ENCODE data around the gene DDX51.
A peak's percentile ranks its signal among the peaks of the same experiment; 100 is the strongest.

The DDX51 gene

GRCh38 chr12:132144115-132144809, at the start of gene DDX51, which contains the start of gene NOC4L:
TSS of gene DDX51 (minus strand) at chr12:132144319. CDS start at chr12:132144296, 23 bp downstream.
TSS of gene NOC4L (plus strand) at chr12:132144457. CDS start at chr12:132144489, 32 bp downstream.
- peak; percentile 99 for DNase-seq (ENCODE audit: low spot score)

GRCh38 chr12:132191715-132192553, 47.8 kb upstream of the DDX51 start:
- no peak for DNase-seq (ENCODE audit: low spot score)

- DNase-seq (ENCODE audit: low spot score), result no peak
Observed at GRCh38 chr12:132190834-132191500, 46.8 kb upstream of the DDX51 start.

DNA sequence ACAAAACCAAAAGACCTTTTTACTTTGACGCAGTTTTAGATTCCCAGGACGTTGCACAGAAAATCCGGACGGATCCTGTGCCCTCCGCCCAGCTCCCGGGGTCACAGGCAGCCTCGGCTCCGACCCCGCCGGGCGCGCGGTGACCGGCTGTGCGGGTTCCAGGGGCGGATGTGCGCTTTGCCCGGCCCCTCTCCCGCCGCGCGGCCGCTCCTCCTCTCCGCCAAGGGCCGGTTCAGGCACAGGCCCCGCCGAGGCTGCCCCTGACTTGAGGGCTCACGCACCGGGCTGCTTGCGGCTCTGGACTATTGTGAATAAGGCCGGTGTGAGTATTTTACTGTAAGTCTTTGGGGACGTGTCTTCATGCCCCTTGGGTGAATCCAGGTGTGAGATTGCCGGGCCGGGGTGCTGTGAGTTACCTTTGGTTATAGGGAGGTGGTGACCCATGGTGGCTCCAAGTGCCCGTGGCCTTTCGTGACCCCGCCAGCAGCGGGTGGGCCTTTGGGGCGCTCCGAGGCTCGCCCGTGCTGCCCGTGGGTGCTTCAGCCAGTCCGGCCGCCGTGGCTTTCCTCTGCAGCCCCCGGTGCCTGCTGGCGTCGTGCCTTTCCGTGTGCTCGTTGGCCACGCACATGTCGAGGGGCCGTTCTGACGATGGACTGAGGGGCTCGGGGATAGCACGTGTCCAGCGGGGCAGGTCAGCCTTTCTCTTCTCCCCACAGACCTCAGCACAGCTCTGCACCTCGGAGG, 46.1 kb upstream of the DDX51 start:
- peak; percentile 67 for DNase-seq (ENCODE audit: low spot score)

DNA sequence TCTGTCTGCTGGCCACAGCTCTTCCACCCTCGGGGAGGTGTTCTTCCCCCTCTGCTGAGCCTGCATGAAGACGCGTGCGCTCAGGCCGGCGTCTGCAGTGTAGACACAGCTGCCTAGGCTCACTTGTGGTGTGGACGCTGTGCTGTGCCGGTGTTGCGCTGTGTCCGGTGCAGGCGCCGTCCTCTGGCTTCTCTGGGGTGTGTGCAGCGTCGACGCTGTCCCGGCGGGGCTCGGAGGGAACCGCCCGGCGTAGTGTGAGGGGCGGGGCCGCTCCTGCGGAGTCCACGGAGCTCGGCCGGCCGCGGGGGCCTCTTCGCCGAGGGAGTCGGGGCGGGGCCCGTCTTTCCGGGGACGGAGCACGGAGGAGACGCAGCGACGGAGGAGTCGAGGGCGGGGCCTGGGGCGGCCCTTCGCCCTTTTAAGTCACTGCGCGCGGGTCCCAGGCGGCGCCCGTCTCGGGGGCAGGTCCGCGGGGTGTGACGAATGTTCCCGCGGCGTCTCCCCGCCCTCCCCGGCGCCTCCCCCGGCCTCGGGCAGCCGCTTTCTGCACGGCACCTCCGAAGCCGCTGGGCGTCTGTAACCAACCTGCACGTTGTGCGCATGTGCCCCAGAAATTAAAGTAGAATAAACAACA, 45.4 kb upstream of the DDX51 start:
- DNase-seq (ENCODE audit: low spot score), result peak; percentile 99

DNA sequence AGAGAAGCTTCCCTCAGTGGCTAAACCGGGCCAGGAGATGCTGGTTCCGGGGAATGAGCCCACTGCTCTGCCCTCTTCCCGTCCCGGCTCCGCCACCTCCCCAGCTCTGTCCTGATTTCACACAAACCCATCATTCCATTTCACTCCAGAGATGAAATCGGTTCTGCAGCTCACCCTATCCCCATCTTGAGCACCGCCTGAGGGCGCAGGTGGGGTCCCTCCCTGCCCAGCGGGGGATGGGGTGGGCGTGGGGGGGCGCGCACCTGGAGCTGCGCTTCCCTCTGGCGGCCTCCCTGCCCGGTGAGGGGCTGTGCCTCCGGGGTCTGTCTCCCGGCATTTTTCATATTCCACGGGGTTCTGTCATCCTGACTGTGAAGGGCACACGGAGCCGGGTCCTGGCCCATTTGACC, 44.8 kb upstream of the DDX51 start:
- DNase-seq (ENCODE audit: low spot score), result no peak

GRCh38 chr12:132188451-132188901, 44.4 kb upstream of the DDX51 start:
- no peak for DNase-seq (ENCODE audit: low spot score)

- no peak for DNase-seq (ENCODE audit: low spot score)
Observed at GRCh38 chr12:132187646-132188450, 43.7 kb upstream of the DDX51 start.

GRCh38 chr12:132186857-132187620, 42.9 kb upstream of the DDX51 start:
- DNase-seq (ENCODE audit: low spot score), result no peak

DNA sequence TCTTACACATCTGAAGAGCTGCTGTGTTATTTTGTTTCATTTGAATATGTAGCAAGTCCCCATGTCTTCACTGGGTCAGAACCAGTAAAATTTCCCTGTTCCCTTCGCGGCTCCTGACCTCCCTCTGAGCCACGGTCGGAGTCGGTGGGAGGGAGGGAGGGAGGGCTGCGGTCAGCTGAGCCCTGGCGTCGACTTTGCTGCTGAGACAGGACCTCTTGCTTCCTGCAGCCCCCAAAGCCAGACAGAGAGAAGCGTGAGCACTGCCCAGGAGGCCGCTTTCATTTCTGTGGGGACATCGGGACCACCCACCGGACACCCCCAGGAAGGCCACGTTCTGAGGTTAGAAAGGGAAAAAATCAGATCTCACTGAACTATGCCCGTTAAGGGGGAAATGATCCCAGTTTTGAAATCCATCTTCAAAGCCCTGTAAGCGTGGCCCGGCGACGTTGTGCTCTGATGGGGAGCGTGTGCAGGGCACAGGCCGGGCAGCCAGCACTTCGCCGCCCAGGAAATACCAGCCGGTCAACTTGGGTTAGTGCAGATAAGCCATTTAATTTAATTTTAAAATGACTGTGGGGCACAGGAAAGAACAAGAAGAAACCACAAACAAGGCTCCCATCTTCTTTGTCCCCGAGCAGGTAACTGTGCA, 42.2 kb upstream of the DDX51 start:
- DNase-seq (ENCODE audit: low spot score), result no peak

GRCh38 chr12:132185705-132186104, 41.6 kb upstream of the DDX51 start:
- DNase-seq (ENCODE audit: low spot score), result no peak

- DNase-seq (ENCODE audit: low spot score), result no peak
Observed at GRCh38 chr12:132182711-132183365, 38.7 kb upstream of the DDX51 start.

- DNase-seq (ENCODE audit: low spot score), result no peak
Observed at GRCh38 chr12:132182206-132182710, 38.1 kb upstream of the DDX51 start.

- no peak for DNase-seq (ENCODE audit: low spot score)
Observed at GRCh38 chr12:132181570-132182200, 37.6 kb upstream of the DDX51 start.

- no peak for DNase-seq (ENCODE audit: low spot score)
Observed at GRCh38 chr12:132180648-132181546, 36.8 kb upstream of the DDX51 start.

- no peak for DNase-seq (ENCODE audit: low spot score)
Observed at GRCh38 chr12:132179431-132180362, 35.6 kb upstream of the DDX51 start.
